HL-60 (cell line): Measurements from ENCODE around the gene ASS1.

Source experiments
- CTCF ChIP-seq: IDR thresholded peaks from one replicate; pipeline ENCODE4 v1.5.1; 2011; ENCODE audit warnings: low read length, control low read depth, inconsistent platforms; ENCODE audit not compliant: insufficient read depth
- GABPA ChIP-seq: IDR thresholded peaks from 2 replicates; pipeline ENCODE4 v1.6.1; 2012; ENCODE audit warnings: low read depth
- POLR2AphosphoS5 ChIP-seq: IDR thresholded peaks from 2 replicates; pipeline ENCODE4 v1.6.1; 2012; ENCODE audit warnings: low read depth
- REST ChIP-seq: IDR thresholded peaks from 2 replicates; pipeline ENCODE4 v1.6.1; 2012; ENCODE audit warnings: low read depth; ENCODE audit not compliant: insufficient replicate concordance
- SPI1 ChIP-seq: IDR thresholded peaks from 2 replicates; pipeline ENCODE4 v1.6.1; 2012; ENCODE audit warnings: low read depth, mild to moderate bottlenecking, borderline replicate concordance

- no peak for TF ChIP-seq POLR2AphosphoS5
- no peak for TF ChIP-seq CTCF
- TF ChIP-seq REST: no peak
- TF ChIP-seq SPI1: no peak
- no peak for TF ChIP-seq GABPA
Measured at GRCh38 chr9:130424595-130425454, 19.9 kb upstream of the ASS1 start.
